Activated T-cell treated with anti-CD3 and anti-CD28 coated beads, Interleukin-2, amount 50 U/mL, for 24 hours (primary cell): Measurements from ENCODE around the gene HOXC10.

Source experiments
- DNase-seq: peaks from one replicate; pipeline ENCODE4 v3.0.0-alpha.2; 2020
- H3K27ac Mint-ChIP-seq: 2 replicates; pipeline ENCODE4 v1.8.0; 2020; ENCODE audit warnings: mild to moderate bottlenecking, mixed read lengths
- H3K27me3 Mint-ChIP-seq: 2 replicates; pipeline ENCODE4 v1.8.0; 2020; ENCODE audit warnings: mixed read lengths
- H3K36me3 Mint-ChIP-seq: 2 replicates; pipeline ENCODE4 v1.8.0; 2020; ENCODE audit warnings: low read depth, mixed read lengths
- H3K4me1 Mint-ChIP-seq: 2 replicates; pipeline ENCODE4 v1.8.0; 2020; ENCODE audit warnings: low read depth, mixed read lengths
- H3K4me3 Mint-ChIP-seq: 2 replicates; pipeline ENCODE4 v1.8.0; 2020; ENCODE audit warnings: mild to moderate bottlenecking, moderate library complexity, mixed read lengths
- H3K9me3 Mint-ChIP-seq: 2 replicates; pipeline ENCODE4 v1.8.0; 2020; ENCODE audit warnings: mixed read lengths

The HOXC10 gene

GRCh38 chr12:53966385-53967133 lies 18.4 kb upstream of the HOXC10 start:
- H3K27ac Mint-ChIP-seq = peak overlapping the region; percentile 48
- no peaks in the 10 kb centered on the region for H3K36me3 Mint-ChIP-seq
- peaks cover 25% of the 10 kb centered on the region for H3K4me1 Mint-ChIP-seq
- H3K27me3 Mint-ChIP-seq = peaks cover 98% of the 10 kb centered on the region
- peak overlapping the region; percentile 33 for H3K4me3 Mint-ChIP-seq
- no peaks in the 10 kb centered on the region for H3K9me3 Mint-ChIP-seq
- DNase-seq = no peak

- Mint-ChIP-seq H3K27me3 (peaks cover 99% of the 10 kb centered on the region), H3K27ac (no peak overlapping the region), H3K4me3 (no peak overlapping the region), H3K9me3 (no peaks in the 10 kb centered on the region), H3K4me1 (peaks cover 25% of the 10 kb centered on the region), H3K36me3 (no peaks in the 10 kb centered on the region)
- no peak for DNase-seq
Observed at GRCh38 chr12:53967421-53967925, 17.5 kb upstream of the HOXC10 start.

GRCh38 chr12:53968214-53969127 lies 16.5 kb upstream of the HOXC10 start:
- Mint-ChIP-seq H3K4me1 (peaks cover 30% of the 10 kb centered on the region), H3K27me3 (peaks cover 99% of the 10 kb centered on the region), H3K36me3 (no peaks in the 10 kb centered on the region), H3K4me3 (no peak overlapping the region), H3K27ac (no peak overlapping the region), H3K9me3 (no peaks in the 10 kb centered on the region)
- DNase-seq = no peak

- Mint-ChIP-seq H3K36me3 (no peaks in the 10 kb centered on the region), H3K27ac (no peak overlapping the region)
Observed at GRCh38 chr12:53969588-53970259, 15.2 kb upstream of the HOXC10 start.

GRCh38 chr12:53970451-53970850 lies 14.5 kb upstream of the HOXC10 start:
- Mint-ChIP-seq H3K4me3 (no peak overlapping the region), H3K27me3 (peaks cover 94% of the 10 kb centered on the region), H3K9me3 (no peaks in the 10 kb centered on the region), H3K4me1 (peaks cover 29% of the 10 kb centered on the region), H3K27ac (no peak overlapping the region), H3K36me3 (no peaks in the 10 kb centered on the region)
- DNase-seq = no peak

More at GRCh38 chr12:53969588-53970259, 15.2 kb upstream of the HOXC10 start:
- Mint-ChIP-seq H3K9me3 (no peaks in the 10 kb centered on the region), H3K27me3 (peaks cover 96% of the 10 kb centered on the region), H3K4me1 (peaks cover 27% of the 10 kb centered on the region), H3K4me3 (no peak overlapping the region)
- no peak for DNase-seq

- DNase-seq = no peak
- H3K9me3 Mint-ChIP-seq = no peaks in the 10 kb centered on the region
- H3K27ac Mint-ChIP-seq = no peak overlapping the region
Observed at GRCh38 chr12:53971129-53971528, 13.8 kb upstream of the HOXC10 start.

GRCh38 chr12:53971686-53972085 lies 13.3 kb upstream of the HOXC10 start:
- Mint-ChIP-seq H3K9me3 (no peaks in the 10 kb centered on the region), H3K27me3 (peaks cover 94% of the 10 kb centered on the region), H3K27ac (no peak overlapping the region), H3K36me3 (no peaks in the 10 kb centered on the region), H3K4me1 (peaks cover 23% of the 10 kb centered on the region), H3K4me3 (no peak overlapping the region)
- DNase-seq = no peak

More at GRCh38 chr12:53971129-53971528, 13.8 kb upstream of the HOXC10 start:
- Mint-ChIP-seq H3K4me1 (peaks cover 29% of the 10 kb centered on the region), H3K4me3 (no peak overlapping the region), H3K36me3 (no peaks in the 10 kb centered on the region), H3K27me3 (peaks cover 94% of the 10 kb centered on the region)

GRCh38 chr12:53972152-53972702 lies 12.7 kb upstream of the HOXC10 start:
- Mint-ChIP-seq H3K9me3 (no peaks in the 10 kb centered on the region), H3K4me3 (no peak overlapping the region), H3K27ac (no peak overlapping the region), H3K27me3 (peaks cover 94% of the 10 kb centered on the region), H3K36me3 (no peaks in the 10 kb centered on the region), H3K4me1 (peaks cover 20% of the 10 kb centered on the region)
- no peak for DNase-seq

GRCh38 chr12:53972722-53973235 lies 12.2 kb upstream of the HOXC10 start, which contains the start of gene HOXC11:
Gene HOXC11 (plus strand): TSS chr12:53973126. CDS start chr12:53973242, 116 bp downstream.
- Mint-ChIP-seq H3K36me3 (no peaks in the 10 kb centered on the region), H3K4me3 (peak within 1 kb of the TSS; percentile 41), H3K27me3 (peaks cover 94% of the 10 kb centered on the region), H3K27ac (peak within 1 kb of the TSS; percentile 78), H3K4me1 (peaks cover 20% of the 10 kb centered on the region), H3K9me3 (no peaks in the 10 kb centered on the region)
- DNase-seq = no peak

GRCh38 chr12:53973236-53974042 lies 11.5 kb upstream of the HOXC10 start:
- no peak for DNase-seq
- H3K36me3 Mint-ChIP-seq = no peaks in the 10 kb centered on the region
- peaks cover 94% of the 10 kb centered on the region for H3K27me3 Mint-ChIP-seq
- H3K9me3 Mint-ChIP-seq = no peaks in the 10 kb centered on the region
- H3K4me1 Mint-ChIP-seq = peaks cover 20% of the 10 kb centered on the region
- peak overlapping the region; percentile 78 for H3K27ac Mint-ChIP-seq
- H3K4me3 Mint-ChIP-seq = peak overlapping the region; percentile 41

- Mint-ChIP-seq H3K36me3 (no peaks in the 10 kb centered on the region), H3K27me3 (peaks cover 94% of the 10 kb centered on the region), H3K27ac (no peak within 1 kb of the TSS), H3K4me1 (peaks cover 20% of the 10 kb centered on the region), H3K9me3 (no peaks in the 10 kb centered on the region), H3K4me3 (peak within 1 kb of the TSS; percentile 58)
- DNase-seq = no peak
Observed at GRCh38 chr12:53974084-53975063, 10.6 kb upstream of the HOXC10 start, which contains the start of gene HOTAIR. Gene HOTAIR (minus strand): TSS chr12:53974954.

GRCh38 chr12:53975064-53975471 lies 9.9 kb upstream of the HOXC10 start:
- H3K4me3 Mint-ChIP-seq = peak overlapping the region; percentile 18
- peaks cover 94% of the 10 kb centered on the region for H3K27me3 Mint-ChIP-seq
- H3K36me3 Mint-ChIP-seq = no peaks in the 10 kb centered on the region
- H3K9me3 Mint-ChIP-seq = no peaks in the 10 kb centered on the region
- no peak for DNase-seq
- H3K4me1 Mint-ChIP-seq = peaks cover 20% of the 10 kb centered on the region
- no peak overlapping the region for H3K27ac Mint-ChIP-seq
